Measurements from ENCODE around the gene SFXN5. TPM values are rescaled to one million over a fixed set of nuclear protein-coding genes. Genes with fewer than 3 reads are reported as not detected.

SFXN5 gene
- polyA plus RNA-seq, 2 of the 4 experiments (the other 2 are of a cell fraction): 16.7 to 19.6 TPM

DNA sequence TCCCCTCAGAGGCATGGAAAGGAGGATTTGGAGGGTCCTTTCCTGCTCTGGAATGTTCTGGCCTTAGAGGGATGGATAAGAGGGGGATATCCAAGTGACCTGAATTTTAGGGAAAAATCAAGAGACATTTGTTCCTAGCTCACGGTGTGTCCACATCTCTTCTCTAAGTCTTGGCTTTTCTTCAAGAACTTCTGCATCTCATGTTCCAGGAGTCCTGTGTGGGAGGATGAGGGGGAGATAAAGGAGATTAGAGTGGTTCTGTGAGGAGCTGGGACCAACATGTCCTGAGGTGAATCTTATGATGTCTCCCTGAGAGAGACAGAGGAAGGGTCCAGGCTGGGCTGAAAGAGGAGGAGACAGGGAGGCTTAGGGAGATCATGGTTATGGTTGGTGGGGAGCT, 142.5 kb downstream of the SFXN5 start (continued):
- TF ChIP-seq, protein P1, sequence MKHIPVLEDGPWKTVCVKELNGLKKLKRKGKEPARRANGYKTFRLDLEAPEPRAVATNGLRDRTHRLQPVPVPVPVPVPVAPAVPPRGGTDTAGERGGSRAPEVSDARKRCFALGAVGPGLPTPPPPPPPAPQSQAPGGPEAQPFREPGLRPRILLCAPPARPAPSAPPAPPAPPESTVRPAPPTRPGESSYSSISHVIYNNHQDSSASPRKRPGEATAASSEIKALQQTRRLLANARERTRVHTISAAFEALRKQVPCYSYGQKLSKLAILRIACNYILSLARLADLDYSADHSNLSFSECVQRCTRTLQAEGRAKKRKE (CRISPR knock-in tag; IDR thresholded peaks at IDR 0.05; ENCODE audit: low read depth): no peak
- TF ChIP-seq CBX2 (IDR thresholded peaks at IDR 0.05; ENCODE audit: borderline replicate concordance, low read depth) (no peak), ZC3H11A (IDR thresholded peaks at IDR 0.05) (no peak)

DNA sequence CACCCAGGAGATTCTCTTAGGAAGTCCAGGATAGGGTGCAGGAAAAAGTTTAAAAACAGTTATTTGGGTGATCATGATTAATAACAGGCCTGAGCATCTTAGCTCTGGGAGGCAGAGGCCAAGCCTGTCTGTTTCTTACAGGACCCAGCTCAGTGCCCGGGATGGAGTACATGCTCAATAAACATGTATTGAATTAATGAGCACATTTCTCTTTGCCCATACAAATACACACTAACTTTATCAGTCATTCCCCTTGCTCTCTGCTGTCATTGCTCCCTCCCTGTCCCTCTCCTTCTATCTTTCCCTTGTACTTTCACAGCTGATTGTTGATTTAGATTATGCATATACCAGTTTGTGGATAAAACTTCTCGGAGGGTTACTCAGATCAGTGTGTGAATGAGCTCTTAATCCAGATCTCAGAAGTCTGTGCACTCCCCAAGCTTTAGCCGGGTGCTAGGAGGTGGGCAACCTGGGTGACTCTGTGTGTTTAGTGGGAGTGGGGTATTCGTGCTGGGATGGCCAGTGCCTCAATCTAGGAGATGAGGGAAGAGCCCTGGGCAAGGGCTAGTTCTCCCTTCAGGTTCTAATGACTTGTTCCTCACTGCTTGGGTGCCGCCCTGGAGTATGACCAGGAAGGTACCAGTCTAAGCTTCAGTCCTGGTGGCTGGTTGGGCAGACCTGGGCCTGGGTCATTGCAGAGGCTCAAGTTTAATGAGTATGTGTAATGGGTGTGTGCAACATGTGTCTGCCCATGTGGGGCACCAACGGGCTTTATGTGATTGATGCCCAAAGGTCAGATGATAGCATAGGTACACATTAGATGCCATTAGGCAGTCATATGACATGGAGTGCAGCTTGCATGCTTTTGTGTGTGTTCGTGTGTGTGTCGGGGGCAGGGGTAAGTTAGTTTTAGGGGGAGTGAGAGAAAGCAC, 143.6 kb downstream of the SFXN5 start:
- H3K27ac ChIP-seq: no peak overlapping the region
- no peaks in the 10 kb centered on the region for H3K9me3 ChIP-seq
- ATAC-seq (no peak), FAIRE-seq (no peak), DNase-seq (ENCODE audit: low read depth in 1 of 2, low spot score in 1 of 2) (no peak)
- H3K4me1 ChIP-seq: no peaks in the 10 kb centered on the region
- no peak for TF ChIP-seq ZNF302 (CRISPR knock-in tag; IDR thresholded peaks at IDR 0.05)
- TF ChIP-seq TFCP2L1 (CRISPR knock-in tag; IDR thresholded peaks at IDR 0.05): no peak
- TF ChIP-seq BHLHE40 (IDR thresholded peaks at IDR 0.05; ENCODE audit: low read depth, low read length): no peak
- no peak for TF ChIP-seq JUNB (IDR thresholded peaks at IDR 0.05)
- TF ChIP-seq, protein P2, sequence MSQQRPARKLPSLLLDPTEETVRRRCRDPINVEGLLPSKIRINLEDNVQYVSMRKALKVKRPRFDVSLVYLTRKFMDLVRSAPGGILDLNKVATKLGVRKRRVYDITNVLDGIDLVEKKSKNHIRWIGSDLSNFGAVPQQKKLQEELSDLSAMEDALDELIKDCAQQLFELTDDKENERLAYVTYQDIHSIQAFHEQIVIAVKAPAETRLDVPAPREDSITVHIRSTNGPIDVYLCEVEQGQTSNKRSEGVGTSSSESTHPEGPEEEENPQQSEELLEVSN (IDR thresholded peaks at IDR 0.05; ENCODE audit: borderline replicate concordance, low read depth): no peak
- TF ChIP-seq MAFK (IDR thresholded peaks at IDR 0.05; ENCODE audit: partially characterized antibody): no peak
- no peak for TF ChIP-seq KDM1A (IDR thresholded peaks at IDR 0.05; ENCODE audit: low read depth)
- TF ChIP-seq CHD4 (IDR thresholded peaks at IDR 0.05; ENCODE audit: borderline replicate concordance): no peak
- TF ChIP-seq HEYL (CRISPR knock-in tag; IDR thresholded peaks at IDR 0.05): no peak
- no peak for TF ChIP-seq FOSB (CRISPR knock-in tag; IDR thresholded peaks at IDR 0.05)
- TF ChIP-seq, protein P3, sequence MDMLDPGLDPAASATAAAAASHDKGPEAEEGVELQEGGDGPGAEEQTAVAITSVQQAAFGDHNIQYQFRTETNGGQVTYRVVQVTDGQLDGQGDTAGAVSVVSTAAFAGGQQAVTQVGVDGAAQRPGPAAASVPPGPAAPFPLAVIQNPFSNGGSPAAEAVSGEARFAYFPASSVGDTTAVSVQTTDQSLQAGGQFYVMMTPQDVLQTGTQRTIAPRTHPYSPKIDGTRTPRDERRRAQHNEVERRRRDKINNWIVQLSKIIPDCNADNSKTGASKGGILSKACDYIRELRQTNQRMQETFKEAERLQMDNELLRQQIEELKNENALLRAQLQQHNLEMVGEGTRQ (IDR thresholded peaks at IDR 0.05): no peak
- TF ChIP-seq, protein P4, sequence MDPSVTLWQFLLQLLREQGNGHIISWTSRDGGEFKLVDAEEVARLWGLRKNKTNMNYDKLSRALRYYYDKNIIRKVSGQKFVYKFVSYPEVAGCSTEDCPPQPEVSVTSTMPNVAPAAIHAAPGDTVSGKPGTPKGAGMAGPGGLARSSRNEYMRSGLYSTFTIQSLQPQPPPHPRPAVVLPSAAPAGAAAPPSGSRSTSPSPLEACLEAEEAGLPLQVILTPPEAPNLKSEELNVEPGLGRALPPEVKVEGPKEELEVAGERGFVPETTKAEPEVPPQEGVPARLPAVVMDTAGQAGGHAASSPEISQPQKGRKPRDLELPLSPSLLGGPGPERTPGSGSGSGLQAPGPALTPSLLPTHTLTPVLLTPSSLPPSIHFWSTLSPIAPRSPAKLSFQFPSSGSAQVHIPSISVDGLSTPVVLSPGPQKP (IDR thresholded peaks at IDR 0.05; ENCODE audit: low read depth, low read length): no peak
- no peak for TF ChIP-seq ZC3H11A (IDR thresholded peaks at IDR 0.05)
- TF ChIP-seq, protein P5, sequence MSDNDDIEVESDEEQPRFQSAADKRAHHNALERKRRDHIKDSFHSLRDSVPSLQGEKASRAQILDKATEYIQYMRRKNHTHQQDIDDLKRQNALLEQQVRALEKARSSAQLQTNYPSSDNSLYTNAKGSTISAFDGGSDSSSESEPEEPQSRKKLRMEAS (IDR thresholded peaks at IDR 0.05): no peak
- TF ChIP-seq RNF2 (IDR thresholded peaks at IDR 0.05; ENCODE audit: borderline replicate concordance, low read depth): no peak
- TF ChIP-seq RFX5 (IDR thresholded peaks at IDR 0.05): no peak
- no peak overlapping the region for H3K4me2 ChIP-seq
- 39% methylated on average over 8 of the region's 8 CpGs for WGBS (ENCODE audit: missing lambda C conversion rate)
- ChIA-PET POLR2A (no interaction called here), CTCF (interaction anchor here (1.0 to 5.6 kb wide), 11 partner anchors 7 to 250 kb away, joined by 3 to 61 read pairs (median 8); partner anchors contain the start of gene SPR)
- no peak overlapping the region for H3K4me3 ChIP-seq

DNA sequence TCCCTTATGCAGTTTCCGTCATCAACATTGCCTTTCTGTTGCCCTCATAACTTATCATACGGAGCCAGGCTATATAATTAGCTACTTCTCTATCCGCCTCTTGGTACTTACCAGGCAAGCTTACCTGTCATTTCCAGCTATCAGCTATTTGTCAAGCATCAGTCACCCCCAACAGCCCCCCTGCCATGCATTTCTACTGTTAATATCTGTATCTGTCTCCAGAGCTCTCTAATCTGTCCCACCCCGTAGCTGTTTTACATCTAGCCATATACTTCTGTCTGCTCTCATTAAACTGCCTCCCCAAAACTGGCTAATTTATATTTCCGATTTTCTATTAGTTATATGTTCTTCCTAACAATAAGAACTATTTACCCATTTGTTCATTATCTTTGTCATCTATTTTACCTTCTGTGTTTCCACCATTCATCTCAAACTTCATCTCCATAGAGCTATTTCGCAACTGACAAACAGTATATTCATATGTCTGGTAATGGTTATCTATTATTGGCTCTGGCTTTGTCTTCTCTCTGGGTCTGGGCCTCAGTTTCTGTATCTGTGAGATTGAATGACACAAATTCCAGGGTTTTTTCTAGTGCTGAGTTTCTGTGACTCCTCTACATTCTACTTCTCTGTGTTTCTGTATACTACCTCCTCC, 144.6 kb downstream of the SFXN5 start:
- no peaks in the 10 kb centered on the region for H3K4me1 ChIP-seq
- no peak overlapping the region for H3K4me2 ChIP-seq
- H3K27ac ChIP-seq: no peak overlapping the region
- TF ChIP-seq CEBPB (IDR thresholded peaks at IDR 0.05) (peak; percentile 9 to 25; a peak in 1 of 4 replicates), CBX2 (IDR thresholded peaks at IDR 0.05; ENCODE audit: borderline replicate concordance, low read depth) (no peak)
- FAIRE-seq (no peak), DNase-seq (ENCODE audit: low read depth in 1 of 2, low spot score in 1 of 2) (no peak), ATAC-seq (no peak)
- H3K4me3 ChIP-seq: no peak overlapping the region
- ChIA-PET POLR2A (no interaction called here), CTCF (interaction anchor here (0.6 to 5.6 kb wide), 17 partner anchors 8 to 251 kb away, joined by 3 to 61 read pairs (median 5); partner anchors contain the start of gene SPR)
- H3K9me3 ChIP-seq: no peaks in the 10 kb centered on the region
- WGBS (ENCODE audit: missing lambda C conversion rate): 29% methylated on average over 6 of the region's 6 CpGs
